ENCODE data around the gene NPAS2. TPM values are rescaled to one million over a fixed set of nuclear protein-coding genes. Genes with fewer than 3 reads are reported as not detected.

Gene NPAS2
- polyA plus RNA-seq, 3 donors from 2014 or later: not detected

DNA sequence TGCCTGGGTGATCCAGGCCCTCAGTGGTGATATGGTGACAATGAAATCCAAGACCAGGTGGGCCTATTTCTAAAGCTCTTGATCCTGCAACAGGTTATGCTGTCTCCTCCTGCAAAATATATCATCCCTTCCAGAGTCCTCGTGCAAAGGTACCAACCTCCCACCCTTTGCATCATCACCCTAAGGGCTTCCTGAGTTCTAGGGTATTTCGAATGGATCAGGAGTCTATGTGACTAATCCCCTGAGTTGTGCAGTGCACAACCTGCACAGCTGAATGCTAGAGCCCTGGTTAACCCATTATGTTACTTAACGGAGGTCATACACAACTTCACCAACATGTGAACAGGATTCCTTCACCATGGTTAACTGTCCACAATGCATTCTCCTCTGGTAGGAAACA is 13.4 kb upstream of the NPAS2 start:
- no peaks in the 10 kb centered on the region for H3K9me3 Mint-ChIP-seq
- H3K4me3 Mint-ChIP-seq: no peak overlapping the region
- no peaks in the 10 kb centered on the region for H3K4me1 Mint-ChIP-seq
- H3K27ac Mint-ChIP-seq: no peak overlapping the region
- H3K27me3 Mint-ChIP-seq (ENCODE audit: low read depth in 3 of 3): peaks cover 2 to 5% (median 3%) of the 10 kb centered on the region in 3 donors
- DNase-seq: no peak
- H3K36me3 Mint-ChIP-seq: no peaks in the 10 kb centered on the region

DNA sequence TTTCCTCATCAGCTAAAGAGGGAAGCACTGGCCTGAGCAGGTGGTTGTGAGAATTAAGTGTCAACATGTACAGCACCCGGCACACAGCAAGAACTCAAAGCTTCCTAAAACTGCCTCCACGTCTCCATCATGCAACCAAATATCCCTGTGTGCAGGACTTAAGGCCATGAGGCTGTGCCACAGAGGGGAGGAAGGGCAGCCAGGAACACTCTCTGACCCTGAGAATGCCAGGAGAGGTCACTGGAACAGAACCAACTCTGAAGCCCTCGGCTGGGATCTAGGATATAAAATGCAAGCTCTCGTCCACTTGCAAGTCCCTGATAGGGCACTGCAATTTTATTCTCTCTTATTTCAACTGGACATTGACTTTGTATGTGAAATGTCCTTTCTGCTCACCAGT is 12.2 kb upstream of the NPAS2 start:
- H3K27ac Mint-ChIP-seq: no peak overlapping the region
- DNase-seq: no peak
- H3K4me3 Mint-ChIP-seq: no peak overlapping the region
- peaks cover 2 to 6% (median 5%) of the 10 kb centered on the region in 3 donors for H3K27me3 Mint-ChIP-seq (ENCODE audit: low read depth in 3 of 3)
- H3K4me1 Mint-ChIP-seq: no peaks in the 10 kb centered on the region
- H3K9me3 Mint-ChIP-seq: peaks cover 0 to 1% (median 0%) of the 10 kb centered on the region in 6 donors
- no peaks in the 10 kb centered on the region for H3K36me3 Mint-ChIP-seq

DNA sequence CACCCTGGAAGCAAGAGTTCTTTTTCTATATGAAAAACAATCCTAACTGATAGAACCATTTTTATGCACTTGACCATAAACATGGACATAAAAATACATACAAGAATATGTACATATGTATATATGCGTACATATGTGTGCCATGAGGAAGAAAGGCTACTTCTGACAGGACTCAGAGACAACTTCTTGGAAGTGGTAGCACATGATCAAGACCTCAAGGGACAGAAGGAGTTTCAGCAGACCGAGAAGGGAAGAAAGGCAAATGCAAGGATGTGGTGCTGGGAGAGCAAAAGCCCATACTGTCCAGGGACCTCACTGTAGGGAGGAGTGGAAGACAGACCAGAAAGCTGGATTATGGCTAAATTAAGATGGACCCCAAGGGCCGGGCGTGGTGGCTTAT is 11.4 kb upstream of the NPAS2 start:
- H3K27ac Mint-ChIP-seq: no peak overlapping the region
- no peak for DNase-seq
- H3K9me3 Mint-ChIP-seq: peaks cover 0 to 1% (median 0%) of the 10 kb centered on the region in 6 donors
- H3K36me3 Mint-ChIP-seq: no peaks in the 10 kb centered on the region
- peaks cover 2 to 6% (median 5%) of the 10 kb centered on the region in 3 donors for H3K27me3 Mint-ChIP-seq (ENCODE audit: low read depth in 3 of 3)
- no peak overlapping the region for H3K4me3 Mint-ChIP-seq
- H3K4me1 Mint-ChIP-seq: no peaks in the 10 kb centered on the region

DNA sequence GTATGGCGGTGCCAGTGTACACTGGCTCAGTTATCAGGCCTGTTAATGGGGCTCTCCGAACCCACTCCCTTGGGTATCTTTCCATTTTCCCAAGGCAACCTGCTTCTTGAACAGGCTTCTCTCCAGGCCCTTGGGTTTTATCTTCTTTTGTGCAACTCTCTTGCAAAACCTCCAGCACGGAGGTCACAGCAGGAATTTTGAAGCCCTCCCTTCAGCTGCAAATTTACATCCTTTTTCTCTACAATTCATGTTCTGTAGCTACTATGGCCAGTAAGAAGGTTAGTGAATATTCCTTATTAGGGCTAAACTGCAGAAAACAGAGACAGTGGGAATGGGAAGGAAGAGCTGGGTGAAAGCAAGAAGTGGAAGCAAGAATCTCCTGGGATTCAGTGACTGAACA is 10.4 kb upstream of the NPAS2 start:
- no peak overlapping the region for H3K27ac Mint-ChIP-seq

DNA sequence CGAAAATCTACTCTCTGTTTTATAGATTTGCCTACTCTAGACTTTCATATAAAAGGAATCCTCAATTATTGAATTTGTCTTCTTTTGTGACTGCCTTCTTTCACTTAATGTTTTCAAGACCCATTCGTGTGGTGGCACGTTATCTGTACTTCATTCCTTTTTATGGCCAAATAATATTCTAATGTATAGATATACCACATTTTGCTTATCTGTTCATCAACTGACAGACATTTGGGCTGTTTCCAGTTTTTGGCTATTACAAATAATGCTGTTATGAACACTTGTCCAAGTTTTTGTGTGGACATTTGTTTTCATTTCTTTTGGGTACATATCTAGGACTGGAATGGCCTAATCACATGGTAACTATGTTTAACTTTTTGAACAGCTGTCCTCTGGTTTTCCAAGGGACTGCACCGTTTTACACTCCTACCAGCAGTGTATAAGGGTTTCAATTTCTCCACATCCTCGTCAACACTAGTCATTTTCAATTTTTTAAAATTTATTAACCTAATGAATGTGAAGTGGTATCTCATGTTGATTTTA is 9.3 kb upstream of the NPAS2 start:
- H3K4me3 Mint-ChIP-seq: no peak overlapping the region
- no peak overlapping the region for H3K27ac Mint-ChIP-seq
- peaks cover 0 to 1% (median 0%) of the 10 kb centered on the region in 6 donors for H3K9me3 Mint-ChIP-seq
- no peaks in the 10 kb centered on the region for H3K36me3 Mint-ChIP-seq
- no peaks in the 10 kb centered on the region for H3K4me1 Mint-ChIP-seq
- peaks cover 0 to 11% (median 3%) of the 10 kb centered on the region in 3 donors for H3K27me3 Mint-ChIP-seq (ENCODE audit: low read depth in 3 of 3)
- no peak for DNase-seq

More for the DNA sequence above, 10.4 kb upstream of the NPAS2 start:
- H3K27me3 Mint-ChIP-seq (ENCODE audit: low read depth in 3 of 3): peaks cover 0 to 8% (median 5%) of the 10 kb centered on the region in 3 donors
- H3K9me3 Mint-ChIP-seq: peaks cover 0 to 1% (median 0%) of the 10 kb centered on the region in 6 donors
- no peak overlapping the region for H3K4me3 Mint-ChIP-seq
- no peak for DNase-seq
- no peaks in the 10 kb centered on the region for H3K36me3 Mint-ChIP-seq
- no peaks in the 10 kb centered on the region for H3K4me1 Mint-ChIP-seq

DNA sequence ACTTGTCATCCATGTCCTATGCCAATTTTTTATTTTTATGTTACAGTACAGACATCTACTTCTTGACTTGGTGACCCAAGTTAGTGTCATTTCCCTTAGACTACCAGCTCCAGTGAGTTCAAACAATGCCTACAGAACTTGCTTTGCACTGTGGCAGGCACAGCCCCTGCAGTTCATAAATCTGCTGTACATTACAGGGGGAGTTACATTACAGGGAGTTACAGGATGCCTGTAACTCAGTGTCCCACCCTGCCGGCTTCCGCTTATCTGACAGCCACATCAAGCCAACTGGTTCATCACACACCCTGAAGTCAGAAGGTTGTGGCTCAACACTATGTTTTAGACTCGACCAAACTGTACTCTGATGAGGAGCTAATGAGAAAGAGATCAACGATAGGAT is 7.8 kb upstream of the NPAS2 start:
- Mint-ChIP-seq H3K27ac (no peak overlapping the region), H3K4me1 (no peaks in the 10 kb centered on the region), H3K9me3 (peaks cover 0 to 3% (median 0%) of the 10 kb centered on the region in 6 donors), H3K4me3 (no peak overlapping the region), H3K36me3 (no peaks in the 10 kb centered on the region), H3K27me3 (ENCODE audit: low read depth in 3 of 3) (peaks cover 0 to 15% (median 5%) of the 10 kb centered on the region in 3 donors)
- DNase-seq: no peak

DNA sequence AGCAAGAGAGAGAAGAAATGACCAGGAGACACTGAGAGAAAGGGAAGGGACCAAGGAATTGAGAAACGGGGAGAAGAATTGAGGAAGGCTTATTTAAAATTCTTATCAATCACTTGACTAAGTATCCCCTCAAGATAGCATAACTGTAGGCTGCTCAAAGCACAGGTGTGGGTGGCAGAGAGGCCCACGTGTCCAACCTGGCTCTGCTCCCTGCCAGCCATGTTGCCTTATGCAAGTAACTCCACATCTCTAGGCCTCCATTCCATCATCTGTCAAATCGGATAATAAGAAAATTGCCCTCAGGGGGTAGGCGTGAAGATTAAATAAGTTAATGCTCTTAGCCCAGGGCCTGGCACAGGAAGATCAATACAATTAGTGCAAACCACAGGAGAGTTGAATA is 7.4 kb upstream of the NPAS2 start:
- H3K4me1 Mint-ChIP-seq: no peaks in the 10 kb centered on the region
- no peaks in the 10 kb centered on the region for H3K36me3 Mint-ChIP-seq
- H3K4me3 Mint-ChIP-seq: no peak overlapping the region
- peaks cover 0 to 16% (median 6%) of the 10 kb centered on the region in 3 donors for H3K27me3 Mint-ChIP-seq (ENCODE audit: low read depth in 3 of 3)
- H3K27ac Mint-ChIP-seq: no peak overlapping the region
- DNase-seq: no peak
- peaks cover 0 to 3% (median 0%) of the 10 kb centered on the region in 6 donors for H3K9me3 Mint-ChIP-seq

DNA sequence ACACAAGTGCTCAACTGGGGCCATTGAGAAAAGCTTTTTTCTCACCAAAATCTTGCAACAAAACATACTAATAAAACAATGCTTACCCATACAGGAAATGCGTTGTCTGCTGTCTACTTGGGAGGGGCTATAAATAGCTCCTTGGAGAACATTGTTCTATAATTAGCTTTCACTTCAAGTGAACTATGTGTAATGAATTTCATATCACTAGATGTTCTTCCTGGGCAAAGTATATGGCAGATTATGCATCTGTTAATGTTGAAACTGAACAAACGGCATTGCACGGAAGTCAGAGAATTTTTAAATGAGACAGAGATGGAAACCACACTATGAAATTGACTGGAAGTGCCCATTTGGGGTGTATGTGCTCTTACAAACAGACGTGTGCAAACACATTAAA is 6.4 kb upstream of the NPAS2 start:
- DNase-seq: no peak
- no peak overlapping the region for H3K4me3 Mint-ChIP-seq
- peaks cover 0 to 15% (median 7%) of the 10 kb centered on the region in 3 donors for H3K27me3 Mint-ChIP-seq (ENCODE audit: low read depth in 3 of 3)
- H3K9me3 Mint-ChIP-seq: peaks cover 0 to 3% (median 0%) of the 10 kb centered on the region in 6 donors
- no peaks in the 10 kb centered on the region for H3K36me3 Mint-ChIP-seq
- no peaks in the 10 kb centered on the region for H3K4me1 Mint-ChIP-seq
- no peak overlapping the region for H3K27ac Mint-ChIP-seq

DNA sequence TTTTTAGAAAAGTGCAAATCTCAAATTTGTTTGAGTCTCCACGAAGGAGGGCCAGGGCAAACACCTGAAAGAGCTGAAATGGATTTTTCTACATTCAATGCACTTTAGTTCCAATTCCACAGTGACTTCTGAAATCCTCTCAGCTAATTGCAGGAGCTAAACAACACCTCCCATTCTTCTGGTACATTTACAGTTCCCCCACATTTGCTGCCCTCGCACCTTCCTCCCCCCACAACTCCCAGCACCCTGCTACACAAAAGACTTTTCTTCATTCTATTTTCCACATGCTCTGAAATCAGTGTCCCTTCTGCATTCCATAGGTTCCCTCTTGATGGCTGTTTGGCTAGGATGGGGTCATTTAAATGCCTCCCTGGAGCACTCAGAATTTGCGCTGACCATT is 5.9 kb upstream of the NPAS2 start:
- Mint-ChIP-seq H3K36me3 (no peaks in the 10 kb centered on the region), H3K27me3 (ENCODE audit: low read depth in 3 of 3) (peaks cover 0 to 14% (median 7%) of the 10 kb centered on the region in 3 donors), H3K9me3 (peaks cover 0 to 3% (median 0%) of the 10 kb centered on the region in 6 donors), H3K4me3 (no peak overlapping the region), H3K4me1 (no peaks in the 10 kb centered on the region), H3K27ac (no peak overlapping the region)
- DNase-seq: no peak

DNA sequence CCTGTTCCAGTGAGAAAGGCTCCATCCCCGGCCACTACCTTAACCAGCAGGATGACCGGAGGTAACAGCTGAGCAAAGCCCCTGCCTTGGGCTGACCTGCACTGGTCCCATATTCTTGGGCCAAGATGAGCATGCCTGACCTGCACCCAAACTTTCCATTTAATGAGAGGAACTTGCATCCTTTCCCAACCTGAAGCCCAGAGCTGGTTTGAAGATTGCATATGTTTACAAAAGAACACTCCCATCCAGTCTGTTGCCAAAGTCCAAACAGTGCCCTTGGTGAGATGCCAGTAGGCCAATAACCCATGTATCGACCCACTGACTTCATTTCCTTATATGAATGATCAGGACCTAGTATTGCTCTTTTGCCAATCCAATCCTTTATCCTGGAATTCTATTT is 5.5 kb upstream of the NPAS2 start:
- Mint-ChIP-seq H3K4me1 (no peaks in the 10 kb centered on the region), H3K9me3 (peaks cover 0 to 3% (median 0%) of the 10 kb centered on the region in 6 donors), H3K4me3 (no peak overlapping the region), H3K27me3 (ENCODE audit: low read depth in 3 of 3) (peaks cover 0 to 13% (median 7%) of the 10 kb centered on the region in 3 donors), H3K36me3 (no peaks in the 10 kb centered on the region), H3K27ac (no peak overlapping the region)
- DNase-seq: no peak

DNA sequence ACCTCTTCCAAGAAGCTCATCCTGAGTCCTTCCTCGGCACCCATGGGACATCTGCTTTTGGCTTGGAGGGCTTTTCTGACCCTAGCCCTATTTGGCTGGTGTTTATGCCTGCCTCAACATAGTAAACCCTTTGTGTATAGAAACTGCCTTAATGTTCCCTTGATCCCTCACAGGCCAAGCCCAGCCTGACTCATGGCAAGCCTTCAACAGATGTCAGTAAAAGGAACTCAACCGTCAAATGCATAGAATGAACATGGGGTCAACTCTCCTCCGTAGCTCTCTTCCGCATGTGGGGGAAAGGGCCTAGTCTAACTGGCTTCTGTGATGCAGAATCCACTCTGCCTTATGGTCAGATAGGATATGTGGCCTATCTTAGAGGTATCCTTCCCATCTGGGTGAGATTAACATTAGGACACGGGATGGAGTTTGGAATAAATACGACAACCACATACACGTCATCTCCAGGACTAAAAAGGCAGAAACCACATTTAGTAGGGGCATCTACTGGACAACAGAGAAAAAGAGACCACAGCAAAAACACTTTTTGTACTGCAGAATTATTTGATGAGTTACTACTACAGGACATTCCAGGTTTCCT is 2.5 kb upstream of the NPAS2 start:
- Mint-ChIP-seq H3K27me3 (ENCODE audit: low read depth in 3 of 3) (peaks cover 5 to 13% (median 11%) of the 10 kb centered on the region in 3 donors), H3K9me3 (peaks cover 0 to 2% (median 0%) of the 10 kb centered on the region in 6 donors), H3K27ac (no peak overlapping the region), H3K4me3 (no peak overlapping the region), H3K4me1 (no peaks in the 10 kb centered on the region), H3K36me3 (no peaks in the 10 kb centered on the region)
- DNase-seq: no peak

DNA sequence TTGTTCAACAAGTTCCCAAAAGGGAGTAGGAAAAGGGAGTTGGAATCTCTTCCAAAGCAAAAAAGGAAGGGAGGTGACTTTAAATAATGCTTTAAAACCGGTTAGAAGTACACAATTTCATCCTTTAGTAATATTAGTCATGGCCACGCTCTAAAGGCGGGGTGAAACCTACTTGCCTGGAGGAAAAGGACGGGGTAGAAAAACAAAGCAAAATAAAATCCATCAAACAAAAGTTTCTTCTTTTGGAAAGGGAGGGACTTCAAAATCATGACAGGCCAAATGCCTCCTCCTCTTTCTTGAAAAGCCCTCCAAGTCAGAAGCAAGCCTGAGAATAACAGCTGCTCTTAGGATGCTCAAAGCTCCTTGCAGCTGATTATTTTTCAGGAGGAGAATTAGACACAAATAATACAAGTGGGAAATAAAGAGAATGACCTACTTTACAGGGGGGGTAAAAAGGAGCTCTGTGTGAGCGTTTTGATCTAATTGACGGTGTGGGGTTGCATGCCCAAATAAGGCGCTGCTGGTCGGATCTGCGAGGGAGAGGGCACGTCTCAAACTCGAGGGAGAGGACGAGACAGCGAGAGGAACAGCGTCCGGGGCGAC is 1.8 kb upstream of the NPAS2 start:
- peaks cover 5 to 13% (median 11%) of the 10 kb centered on the region in 3 donors for H3K27me3 Mint-ChIP-seq (ENCODE audit: low read depth in 3 of 3)
- no peaks in the 10 kb centered on the region for H3K4me1 Mint-ChIP-seq
- no peak overlapping the region for H3K4me3 Mint-ChIP-seq
- DNase-seq: no peak
- no peak overlapping the region for H3K27ac Mint-ChIP-seq
- no peaks in the 10 kb centered on the region for H3K36me3 Mint-ChIP-seq
- peaks cover 0 to 2% (median 0%) of the 10 kb centered on the region in 6 donors for H3K9me3 Mint-ChIP-seq

DNA sequence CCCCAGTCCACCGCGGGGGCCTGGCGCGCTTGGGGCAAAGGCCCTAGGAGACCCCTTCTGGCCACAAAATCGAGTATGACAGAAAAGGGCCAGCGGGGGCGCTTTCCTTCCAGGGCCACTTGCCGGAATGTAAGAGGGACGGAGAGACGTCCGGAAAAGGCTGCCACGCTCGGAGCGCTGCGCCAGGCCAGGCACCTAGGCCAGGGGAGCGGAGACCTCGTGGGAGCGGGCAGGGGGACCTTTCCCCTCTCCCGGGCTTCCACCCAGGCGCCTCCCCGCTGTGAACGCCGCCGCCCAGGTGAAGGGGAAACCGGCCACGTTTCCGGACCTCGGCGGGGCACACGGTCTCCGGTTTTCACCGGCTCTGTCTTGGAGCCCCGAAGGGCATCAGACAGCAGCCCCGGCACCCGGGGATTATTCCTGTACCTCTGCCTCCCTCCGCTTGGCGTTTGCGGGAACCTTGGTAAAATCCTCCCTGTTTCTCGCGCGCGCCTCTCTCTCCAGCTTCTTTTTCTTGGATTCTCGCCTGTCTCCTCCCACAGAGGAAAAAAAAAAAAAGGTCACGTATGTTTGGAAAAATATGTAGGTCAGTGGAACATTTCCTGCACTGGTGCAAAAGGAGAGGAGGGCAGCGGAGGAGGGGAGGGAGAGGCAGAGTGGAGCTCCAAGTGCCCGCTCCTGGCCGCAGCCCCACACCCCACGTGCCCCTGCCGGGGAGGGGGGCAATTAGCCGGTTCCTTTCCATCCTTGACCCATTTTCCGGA is 1.2 kb upstream of the NPAS2 start:
- Mint-ChIP-seq H3K27me3 (ENCODE audit: low read depth in 3 of 3) (peaks cover 5 to 13% (median 11%) of the 10 kb centered on the region in 3 donors), H3K27ac (no peak overlapping the region), H3K4me3 (no peak overlapping the region), H3K4me1 (no peaks in the 10 kb centered on the region), H3K9me3 (peaks cover 0 to 2% (median 0%) of the 10 kb centered on the region in 6 donors), H3K36me3 (no peaks in the 10 kb centered on the region)
- no peak for DNase-seq

DNA sequence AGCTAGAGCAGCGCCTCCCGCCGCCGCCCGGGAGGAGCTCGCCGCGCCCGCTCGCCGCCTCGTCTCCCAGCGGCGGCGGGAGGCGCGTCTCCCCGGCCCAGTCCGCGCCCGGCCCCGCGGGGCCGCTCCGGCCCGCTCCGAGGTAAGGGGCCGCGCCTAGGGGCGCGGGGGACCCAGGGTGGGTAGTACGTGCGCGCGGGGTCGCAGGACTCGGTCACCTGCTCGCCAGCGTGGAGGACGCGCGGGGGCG is 259 bp downstream of the NPAS2 start:
- DNase-seq: no peak
- Mint-ChIP-seq H3K36me3 (no peaks in the 10 kb centered on the region), H3K27me3 (ENCODE audit: low read depth in 3 of 3) (peaks cover 5 to 11% (median 8%) of the 10 kb centered on the region in 3 donors), H3K4me3 (no peak overlapping the region), H3K9me3 (peaks cover 0 to 2% (median 0%) of the 10 kb centered on the region in 6 donors), H3K4me1 (no peaks in the 10 kb centered on the region), H3K27ac (no peak overlapping the region)
